Ovary (tissue), 9 donors: ENCODE results near the gene IL10. TPM values are rescaled to one million over a fixed set of nuclear protein-coding genes. Genes with fewer than 3 reads are reported as not detected.

Experiments used
- DNase-seq, 5 donors: peaks; one replicate each; pipeline ENCODE4 v3.0.0-alpha.2; 2019 to 2020
- H3K27ac ChIP-seq, 2 donors: fragments of 200-600 bp; one replicate each; pipeline versions ENCODE4 v1.5.1 to v1.8.0; 2019 to 2022
- H3K27me3 ChIP-seq: fragments of 200-600 bp; one replicate; pipeline ENCODE4 v1.8.0; 2022
- H3K36me3 ChIP-seq: fragments of 200-600 bp; sonication (generic); one replicate; pipeline ENCODE4 v1.5.1; 2019
- H3K4me1 ChIP-seq: one replicate; pipeline ENCODE4 v1.8.1; 2013; ENCODE audit warnings: mild to moderate bottlenecking, moderate library complexity; ENCODE audit not compliant: insufficient read depth
- H3K4me3 ChIP-seq: fragments of 200-600 bp; sonication (generic); one replicate; pipeline ENCODE4 v1.5.1; 2017
- H3K9me3 ChIP-seq, 2 donors: fragments of 200-600 bp in 1 of 2; sonication (generic) in 1 of 2; one replicate each; pipeline versions ENCODE4 v1.5.1 to v1.8.1; 2013 to 2019; ENCODE audit warnings: mild to moderate bottlenecking in 1 of 2, moderate library complexity in 1 of 2
- CTCF ChIP-seq, 3 donors: fragments of 450-650 bp in 2 of 3; fragments of 200-600 bp in 1 of 3; IDR thresholded peaks; one replicate each; pipeline versions ENCODE4 v1.5.1 to v1.8.0; 2016 to 2022; ENCODE audit warnings: antibody characterized with exemption in 3 of 3, mild to moderate bottlenecking in 1 of 3
- EP300 ChIP-seq: sonication (generic); formaldehyde crosslinking; IDR thresholded peaks from one replicate; pipeline ENCODE4 v1.6.1; 2017; ENCODE audit warnings: antibody characterized with exemption
- POLR2A ChIP-seq: fragments of 450-650 bp; IDR thresholded peaks from one replicate; pipeline ENCODE4 v1.6.1; 2017; ENCODE audit warnings: antibody characterized with exemption, mild to moderate bottlenecking, moderate library complexity
- WGBS, 3 donors: extraction: QIAGEN DNeasy Blood & Tissue Kit in 1 of 3; methylation state at CpG; one replicate each; pipeline versions ENCODE4 v1.1.5 to v1.1.7; 2013 to 2017; 5-methylcytosine and 5-hydroxymethylcytosine counted together
- intact Hi-C, 4 donors: fragments of 100-400 bp; cut with DNase I; formaldehyde crosslinking; loops; one replicate each; pipeline versions ENCODE4 v1.11.0 to v1.15.1; 2022 to 2023
- polyA plus RNA-seq, 2 donors: library from polyadenylated mRNA; stranded (reverse); fragments of 200-250 nt in 1 of 2; fragments of 350-450 nt in 1 of 2; fragmentation: Illumina TruSeq in 1 of 2; extraction: RNeasy Lipid Tissue Mini Kit (QIAGEN cat#74804) in 1 of 2; gene quantifications; one replicate each; pipeline ENCODE4 v1.2.3, GENCODE V29; 2013 to 2014
- total RNA-seq, 7 donors: library from RNA; depleted of rRNA in 2 of 7; stranded (reverse); fragments of >200 nt in 2 of 7; fragmentation: NEBNext Ultra II Directional in 3 of 7; extraction: Animal tissue kit (Norgen Biotek cat#: 25700) in 3 of 7; gene quantifications; one replicate each; pipeline versions ENCODE4 v1.1.0 to v1.2.4, GENCODE V29; 2016 to 2023
- donor health status: DM: no; HTN: no; CAD: no; lungs with moderate emphysema.
- donor health status: DM: no; HTN: no; CAD: no.
- donor health status: Bipolar disorder and iron deficiency.
- donor health status: DM: yes; HTN: yes; CAD: no.
- donor health status: DM: no; HTN: no; CAD: no.
- donor health status: DM: yes; HTN: yes; CAD: no.

The IL10 gene
- total and polyA plus RNA-seq, 9 donors, result 0.25 to 4.0 (median 1.4) TPM; not detected in 1

GRCh38 chr1:206774093-206774492 is 1.8 kb upstream of the IL10 start:
- TF ChIP-seq POLR2A, result no peak
- no peak for TF ChIP-seq CTCF (IDR thresholded peaks at IDR 0.05)
- no peak for TF ChIP-seq EP300
- H3K36me3 ChIP-seq, result no peaks in the 10 kb centered on the region
- H3K4me1 ChIP-seq, result no peaks in the 10 kb centered on the region
- no peak overlapping the region for H3K27ac ChIP-seq
- no peak for DNase-seq
- no peaks in the 10 kb centered on the region for H3K9me3 ChIP-seq
- H3K4me3 ChIP-seq, result no peak overlapping the region
- 75 to 88% (median 77%) methylated on average over 3 of the region's 3 CpGs for WGBS, 3 donors
- intact Hi-C loops, result no loop called here
- no peaks in the 10 kb centered on the region for H3K27me3 ChIP-seq

- intact Hi-C loops, result no loop called here
These were observed 979 bp downstream of the IL10 start for GRCh38 chr1:206771338-206771692.

GRCh38 chr1:206770531-206771337 is 1.6 kb downstream of the IL10 start, which contains the start of gene IL19:
TSS of gene IL19 (plus strand) at chr1:206770773. CDS start at chr1:206836663, 65,890 bp downstream.
- Histone ChIP-seq H3K27ac (no peak within 1 kb of the TSS), H3K4me3 (no peak within 1 kb of the TSS), H3K27me3 (no peaks in the 10 kb centered on the region), H3K9me3 (no peaks in the 10 kb centered on the region), H3K36me3 (no peaks in the 10 kb centered on the region), H3K4me1 (no peaks in the 10 kb centered on the region)
- intact Hi-C loops, result no loop called here
- no peak for DNase-seq
- no peak for TF ChIP-seq EP300
- no peak for TF ChIP-seq CTCF (IDR thresholded peaks at IDR 0.05)
- TF ChIP-seq POLR2A, result no peak
- WGBS, 3 donors, result 56 to 64% (median 61%) methylated on average over 9 of the region's 9 CpGs

More at GRCh38 chr1:206771338-206771692, 979 bp downstream of the IL10 start:
- no peaks in the 10 kb centered on the region for H3K27me3 ChIP-seq
- no peak overlapping the region for H3K27ac ChIP-seq
- no peaks in the 10 kb centered on the region for H3K36me3 ChIP-seq
- no peak overlapping the region for H3K4me3 ChIP-seq
- no peak for TF ChIP-seq POLR2A
- TF ChIP-seq EP300, result no peak
- no peak for TF ChIP-seq CTCF (IDR thresholded peaks at IDR 0.05)
- no peaks in the 10 kb centered on the region for H3K9me3 ChIP-seq
- 37 to 55% (median 39%) methylated on average over 4 of the region's 4 CpGs for WGBS, 3 donors
- DNase-seq, result no peak
- H3K4me1 ChIP-seq, result no peaks in the 10 kb centered on the region

- TF ChIP-seq EP300 (no peak), CTCF (IDR thresholded peaks at IDR 0.05) (no peak), POLR2A (no peak)
- no peaks in the 10 kb centered on the region for H3K4me1 ChIP-seq
- 89 to 95% (median 92%) methylated on average over 7 of the region's 7 CpGs for WGBS, 3 donors
- H3K9me3 ChIP-seq, result no peaks in the 10 kb centered on the region
- no peak for DNase-seq
- H3K4me3 ChIP-seq, result no peak overlapping the region
- no peak overlapping the region for H3K27ac ChIP-seq
- no peaks in the 10 kb centered on the region for H3K27me3 ChIP-seq
- intact Hi-C loops, result no loop called here
- no peaks in the 10 kb centered on the region for H3K36me3 ChIP-seq
These were observed 3.0 kb downstream of the IL10 start for GRCh38 chr1:206769304-206769731.
